ENCODE measurements around the gene PLCB4. TPM values are rescaled to one million over a fixed set of nuclear protein-coding genes. Genes with fewer than 3 reads are reported as not detected.

Gene PLCB4
- total and polyA plus RNA-seq, 2 experiments from 2014 or later: 6.5 to 16.1 TPM

- peaks cover 7% of the 10 kb centered on the region for H3K27me3 Mint-ChIP-seq (ENCODE audit: insufficient read depth, low read depth, poor library complexity)
- no peak overlapping the region for H3K27ac ChIP-seq (ENCODE audit: low read depth)
- H3F3A ChIP-seq (replicated peaks; ENCODE audit: low read depth): no peaks in the 10 kb centered on the region
- no peaks in the 10 kb centered on the region for H3K36me3 Mint-ChIP-seq (ENCODE audit: low read depth)
- H3K4me1 Mint-ChIP-seq: peaks cover 3% of the 10 kb centered on the region; the same call in 1 of the 3 replicates
- no peak overlapping the region for H3K4me2 ChIP-seq
- H3K4me3 Mint-ChIP-seq: no peak overlapping the region
- no peak overlapping the region for H3K4me3 ChIP-seq
- H3K9me3 Mint-ChIP-seq: no peaks in the 10 kb centered on the region
- no peaks in the 10 kb centered on the region for H3K4me1 ChIP-seq (ENCODE audit: insufficient read depth)
- H4K20me1 ChIP-seq (replicated peaks; ENCODE audit: insufficient read depth): no peaks in the 10 kb centered on the region
- no peak overlapping the region for H2AFZ ChIP-seq
- ATAC-seq (no peak), DNase-seq (ENCODE audit: low spot score) (no peak)
- no peaks in the 10 kb centered on the region for H3K27me3 ChIP-seq (ENCODE audit: insufficient read depth)
- no peak for TF ChIP-seq CREB1 (CRISPR knock-in tag; IDR thresholded peaks at IDR 0.05; ENCODE audit: low read depth)
- H3K36me3 ChIP-seq (ENCODE audit: insufficient read depth): no peaks in the 10 kb centered on the region
- H3K9me2 ChIP-seq (ENCODE audit: insufficient read depth): peaks cover 14% of the 10 kb centered on the region; the same call in 1 of the 2 replicates
- no peak overlapping the region for H3K27ac Mint-ChIP-seq
- H3K79me2 ChIP-seq (replicated peaks; ENCODE audit: insufficient read depth): no peaks in the 10 kb centered on the region
Observed at GRCh38 chr20:9490161-9490560, 421.3 kb downstream of the PLCB4 start.

GRCh38 chr20:9490631-9491030, 421.7 kb downstream of the PLCB4 start:
- Histone ChIP-seq H3K4me2 (no peak overlapping the region), H3K27me3 (ENCODE audit: insufficient read depth) (no peaks in the 10 kb centered on the region), H3F3A (replicated peaks; ENCODE audit: low read depth) (no peaks in the 10 kb centered on the region), H3K9me2 (ENCODE audit: insufficient read depth) (peaks cover 14% of the 10 kb centered on the region; the same call in 1 of the 2 replicates), H3K4me1 (ENCODE audit: insufficient read depth) (no peaks in the 10 kb centered on the region), H4K20me1 (replicated peaks; ENCODE audit: insufficient read depth) (no peaks in the 10 kb centered on the region), H3K36me3 (ENCODE audit: insufficient read depth) (no peaks in the 10 kb centered on the region), H2AFZ (no peak overlapping the region), H3K79me2 (replicated peaks; ENCODE audit: insufficient read depth) (no peaks in the 10 kb centered on the region), H3K27ac (ENCODE audit: low read depth) (no peak overlapping the region), H3K4me3 (no peak overlapping the region)
- TF ChIP-seq POLR2AphosphoS5 (IDR thresholded peaks at IDR 0.05; ENCODE audit: low read depth) (no peak), ETS1 (IDR thresholded peaks at IDR 0.05) (no peak), ZNF114 (CRISPR knock-in tag; IDR thresholded peaks at IDR 0.05) (no peak), CTCF (conservative IDR thresholded peaks at IDR 0.05; ENCODE audit: low read depth in 2 of 2) (no peak), REST (IDR thresholded peaks at IDR 0.05; ENCODE audit: unreplicated experiment) (no peak), EZH2phosphoT487 (IDR thresholded peaks at IDR 0.05; ENCODE audit: unreplicated experiment) (no peak), EZH2 (IDR thresholded peaks at IDR 0.05; ENCODE audit: low read depth, unreplicated experiment) (no peak), NANOG (IDR thresholded peaks at IDR 0.05; ENCODE audit: borderline replicate concordance) (no peak), ZNF331 (CRISPR knock-in tag; IDR thresholded peaks at IDR 0.05; ENCODE audit: low read depth) (no peak), STAT1 (IDR thresholded peaks at IDR 0.05; ENCODE audit: unreplicated experiment) (no peak)
- ATAC-seq (no peak), DNase-seq (ENCODE audit: low spot score) (no peak)
- Mint-ChIP-seq H3K36me3 (ENCODE audit: low read depth) (no peaks in the 10 kb centered on the region), H3K4me1 (peaks cover 3% of the 10 kb centered on the region; the same call in 1 of the 3 replicates), H3K9me3 (no peaks in the 10 kb centered on the region), H3K27ac (no peak overlapping the region), H3K27me3 (ENCODE audit: insufficient read depth, low read depth, poor library complexity) (peaks cover 7% of the 10 kb centered on the region), H3K4me3 (no peak overlapping the region)

Measured in GM23338 (cell line).